Keratinocyte (primary cell): ENCODE data around the gene C19orf38. TPM values are rescaled to one million over a fixed set of nuclear protein-coding genes. Genes with fewer than 3 reads are reported as not detected.

Experiments used
- DNase-seq: peaks from one replicate; pipeline ENCODE4 v3.0.0-alpha.2; 2011; ENCODE audit warnings: low read depth, missing footprints, low spot score
- FAIRE-seq: peaks from 2 replicates; lab custom pipeline; 2011; peaks lifted over from hg19 to GRCh38; lab: Jason Lieb, UNC
- H2AFZ ChIP-seq: 2 replicates; pipeline ENCODE4 v1.6.0; 2012; ENCODE audit warnings: low read length, control low read depth, inconsistent platforms; ENCODE audit not compliant: control insufficient read depth
- H3K27ac ChIP-seq: 2 replicates; pipeline ENCODE4 v1.5.1; 2011; ENCODE audit warnings: low read length; ENCODE audit not compliant: control insufficient read depth, insufficient read depth
- H3K27me3 ChIP-seq: 3 replicates; pipeline ENCODE4 v1.6.0; 2011; ENCODE audit warnings: low read length; ENCODE audit not compliant: control insufficient read depth, insufficient read depth; ENCODE audit errors: extremely low read depth
- H3K36me3 ChIP-seq, 2 experiments: 2 replicates in 1 of 2; 3 replicates in 1 of 2; pipeline ENCODE4 v1.5.1; 2011; ENCODE audit warnings: low read length in 2 of 2, mild to moderate bottlenecking in 1 of 2; ENCODE audit not compliant: control insufficient read depth in 2 of 2, insufficient read depth in 2 of 2; ENCODE audit errors: extremely low read depth in 1 of 2
- H3K4me1 ChIP-seq: 3 replicates; pipeline ENCODE4 v1.5.1; 2011; ENCODE audit warnings: low read length; ENCODE audit not compliant: control insufficient read depth, insufficient read depth; ENCODE audit errors: extremely low read depth
- H3K4me2 ChIP-seq: 3 replicates; pipeline ENCODE4 v1.6.0; 2011; ENCODE audit warnings: low read depth, low read length; ENCODE audit not compliant: control insufficient read depth, insufficient read depth; ENCODE audit errors: extremely low read depth
- H3K4me3 ChIP-seq, 3 experiments: fragments of 200-600 bp in 1 of 3; sonication (generic) in 1 of 3; 2 replicates in 2 of 3; 3 replicates in 1 of 3; pipeline ENCODE4 v1.5.1; 2011 to 2016; ENCODE audit warnings: low read length in 3 of 3, mild to moderate bottlenecking in 3 of 3, control low read depth in 2 of 3, inconsistent platforms in 1 of 3, low read depth in 1 of 3, mixed read lengths in 1 of 3, mixed run types in 1 of 3, moderate library complexity in 1 of 3; ENCODE audit not compliant: control insufficient read depth in 2 of 3, insufficient read depth in 2 of 3; ENCODE audit errors: extremely low read depth in 1 of 3
- H3K79me2 ChIP-seq: 2 replicates; pipeline ENCODE4 v1.6.0; 2012; ENCODE audit warnings: low read length; ENCODE audit not compliant: control insufficient read depth, insufficient read depth
- H3K9ac ChIP-seq: 3 replicates; pipeline ENCODE4 v1.6.0; 2011; ENCODE audit warnings: low read length; ENCODE audit not compliant: control insufficient read depth, insufficient read depth; ENCODE audit errors: extremely low read depth
- H3K9me1 ChIP-seq: 3 replicates; pipeline ENCODE4 v1.6.0; 2011; ENCODE audit warnings: low read length; ENCODE audit not compliant: control insufficient read depth, insufficient read depth; ENCODE audit errors: extremely low read depth
- H3K9me3 ChIP-seq: 2 replicates; pipeline ENCODE4 v1.5.1; 2012; ENCODE audit warnings: low read depth, low read length; ENCODE audit not compliant: control insufficient read depth
- H4K20me1 ChIP-seq: 3 replicates; pipeline ENCODE4 v1.6.0; 2011; ENCODE audit warnings: low read length; ENCODE audit not compliant: control insufficient read depth, insufficient read depth; ENCODE audit errors: extremely low read depth
- EZH2 ChIP-seq: IDR thresholded peaks from one replicate; pipeline ENCODE4 v1.6.1; 2012; ENCODE audit warnings: inconsistent platforms, mild to moderate bottlenecking, low read length, moderate library complexity
- dilution Hi-C: fragments of 300-500 bp; cut with MboI; formaldehyde crosslinking; loops from one replicate; pipeline ENCODE4 v1.7.0; 2020; ENCODE audit warnings: low sequenced_read_pairs; ENCODE audit not compliant: extremely low pct_ligation_motif_present
- polyA plus RNA-seq, 5 experiments: library from polyadenylated mRNA; depleted of rRNA in 3 of 5; stranded (reverse) in 3 of 5; stranded (forward) in 1 of 5; unstranded in 1 of 5; fragments of >200 nt; gene quantifications; 1 replicate in 1 of 5; 2 replicates in 3 of 5; 3 replicates in 1 of 5; pipeline versions ENCODE4 v1.2.1 to v1.2.3, GENCODE V29; 2011 to 2012; ENCODE audit warnings: missing spikeins in 2 of 5, low read depth in 1 of 5, low replicate concordance in 1 of 5
- TF ChIP-seq, protein P1 (sequence below), 3 experiments: IDR thresholded peaks in 1 of 3; conservative IDR thresholded peaks in 1 of 3; optimal IDR thresholded peaks in 1 of 3; 2 replicates in 2 of 3; 3 replicates in 1 of 3; pipeline versions ENCODE3 to v1.5.1; 2011; ENCODE audit warnings: low read length in 3 of 3, mild to moderate bottlenecking in 3 of 3, moderate library complexity in 2 of 3, control low read depth in 1 of 3, inconsistent platforms in 1 of 3; ENCODE audit not compliant: insufficient read depth in 2 of 3; ENCODE audit errors: extremely low read depth in 1 of 3

The C19orf38 gene
- polyA plus RNA-seq, 1 donor (not counting 4 experiments of a cell fraction or from before 2014, with no cell fraction given) = 0.14 TPM

DNA sequence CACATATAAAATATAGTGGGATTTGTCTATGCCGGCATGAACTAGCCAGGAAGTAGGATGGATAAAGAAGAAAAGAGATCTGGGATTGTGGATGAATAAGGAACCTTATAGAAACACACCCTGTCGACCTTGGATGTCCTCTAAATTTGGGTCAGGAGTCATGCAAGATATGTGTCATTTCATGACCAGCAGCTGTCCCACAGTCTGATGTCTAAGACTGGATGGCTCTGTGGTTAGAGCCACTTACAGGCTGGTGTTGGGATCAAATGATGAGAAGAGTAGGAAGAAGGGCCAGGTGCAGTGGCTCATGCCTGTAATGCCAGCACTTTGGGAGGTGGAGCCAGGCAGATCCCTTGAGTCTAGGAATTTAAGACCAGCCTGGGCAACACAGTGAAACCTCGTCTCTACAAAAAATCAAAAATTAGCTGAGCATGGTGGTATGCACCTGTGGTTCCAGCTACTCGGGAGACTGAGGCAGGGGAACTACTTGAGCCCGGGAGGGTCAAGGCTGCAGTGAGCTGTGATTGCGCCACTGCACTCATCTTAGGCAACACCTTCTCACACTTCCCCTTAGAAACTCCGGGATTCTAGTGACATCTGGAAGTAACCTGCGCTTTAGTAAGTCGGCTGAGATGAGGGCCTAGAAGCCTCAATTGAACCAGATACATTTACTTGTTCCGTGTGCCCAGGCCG lies 43.0 kb upstream of the C19orf38 start:
- Histone ChIP-seq H3K9me1 (no peaks in the 10 kb centered on the region), H3K36me3 (peaks cover 18 to 24% of the 10 kb centered on the region in 2 experiments), H3K9me3 (no peaks in the 10 kb centered on the region), H3K4me1 (peaks cover 15% of the 10 kb centered on the region), H4K20me1 (no peaks in the 10 kb centered on the region), H3K27ac (no peak overlapping the region), H3K4me2 (no peak overlapping the region), H3K4me3 (no peak overlapping the region), H2AFZ (no peak overlapping the region), H3K79me2 (no peaks in the 10 kb centered on the region), H3K27me3 (no peaks in the 10 kb centered on the region), H3K9ac (no peak overlapping the region)
- FAIRE-seq (no peak), DNase-seq (no peak)
- TF ChIP-seq EZH2 = no peak
- TF ChIP-seq, protein P1, sequence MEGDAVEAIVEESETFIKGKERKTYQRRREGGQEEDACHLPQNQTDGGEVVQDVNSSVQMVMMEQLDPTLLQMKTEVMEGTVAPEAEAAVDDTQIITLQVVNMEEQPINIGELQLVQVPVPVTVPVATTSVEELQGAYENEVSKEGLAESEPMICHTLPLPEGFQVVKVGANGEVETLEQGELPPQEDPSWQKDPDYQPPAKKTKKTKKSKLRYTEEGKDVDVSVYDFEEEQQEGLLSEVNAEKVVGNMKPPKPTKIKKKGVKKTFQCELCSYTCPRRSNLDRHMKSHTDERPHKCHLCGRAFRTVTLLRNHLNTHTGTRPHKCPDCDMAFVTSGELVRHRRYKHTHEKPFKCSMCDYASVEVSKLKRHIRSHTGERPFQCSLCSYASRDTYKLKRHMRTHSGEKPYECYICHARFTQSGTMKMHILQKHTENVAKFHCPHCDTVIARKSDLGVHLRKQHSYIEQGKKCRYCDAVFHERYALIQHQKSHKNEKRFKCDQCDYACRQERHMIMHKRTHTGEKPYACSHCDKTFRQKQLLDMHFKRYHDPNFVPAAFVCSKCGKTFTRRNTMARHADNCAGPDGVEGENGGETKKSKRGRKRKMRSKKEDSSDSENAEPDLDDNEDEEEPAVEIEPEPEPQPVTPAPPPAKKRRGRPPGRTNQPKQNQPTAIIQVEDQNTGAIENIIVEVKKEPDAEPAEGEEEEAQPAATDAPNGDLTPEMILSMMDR (optimal IDR thresholded peaks at IDR 0.05 in 1 of 3, IDR thresholded peaks at IDR 0.05 in 1 of 3, conservative IDR thresholded peaks at IDR 0.05 in 1 of 3; ENCODE audit: extremely low read depth in 1 of 3, insufficient read depth in 2 of 3, low read length in 3 of 3) = no peak
- dilution Hi-C loops = no loop called here

DNA sequence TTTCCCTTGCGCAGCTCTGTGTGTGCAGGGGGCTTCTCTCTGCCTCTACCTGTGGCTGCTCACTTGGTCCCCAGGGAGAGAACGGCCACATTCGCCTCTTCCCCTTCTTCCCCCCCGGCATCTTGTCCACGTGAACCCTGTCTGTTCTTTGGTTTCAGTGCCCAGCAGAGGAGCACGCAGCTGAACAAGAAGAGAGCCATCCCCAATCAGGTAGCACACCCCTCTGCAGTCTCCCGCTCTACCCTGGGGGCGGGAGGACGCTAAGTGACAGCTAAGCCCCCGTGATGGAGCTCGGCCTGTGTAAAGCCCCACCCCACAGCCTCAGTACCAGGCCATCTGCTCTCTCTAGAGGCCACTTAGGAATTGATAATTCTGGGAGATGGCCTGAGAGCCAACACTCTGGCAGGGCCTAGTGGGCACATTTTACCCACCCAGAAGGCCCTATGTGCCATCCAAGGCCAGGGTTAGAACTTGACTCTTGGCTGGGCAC lies 42.4 kb upstream of the C19orf38 start:
- H3K4me2 ChIP-seq = no peak overlapping the region
- no peak overlapping the region for H3K27ac ChIP-seq
- no peak overlapping the region for H3K4me3 ChIP-seq
- peaks cover 15 to 23% of the 10 kb centered on the region in 2 experiments for H3K36me3 ChIP-seq
- TF ChIP-seq, protein P1 (optimal IDR thresholded peaks at IDR 0.05 in 1 of 3, IDR thresholded peaks at IDR 0.05 in 1 of 3, conservative IDR thresholded peaks at IDR 0.05 in 1 of 3; ENCODE audit: extremely low read depth in 1 of 3, insufficient read depth in 2 of 3, low read length in 3 of 3) = no peak
- no peak for TF ChIP-seq EZH2
- no peaks in the 10 kb centered on the region for H4K20me1 ChIP-seq
- FAIRE-seq = no peak
- no peaks in the 10 kb centered on the region for H3K9me1 ChIP-seq
- no peak overlapping the region for H2AFZ ChIP-seq
- H3K4me1 ChIP-seq = peaks cover 15% of the 10 kb centered on the region
- H3K27me3 ChIP-seq = no peaks in the 10 kb centered on the region
- dilution Hi-C loops = no loop called here
- no peak overlapping the region for H3K9ac ChIP-seq
- no peaks in the 10 kb centered on the region for H3K9me3 ChIP-seq
- H3K79me2 ChIP-seq = no peaks in the 10 kb centered on the region
- DNase-seq = no peak
